ENCODE measurements around the gene NSFL1C.
"Not testable (repeated sequence)": the region's sequence is repeated elsewhere in the genome, so short reads cannot be mapped to it uniquely, and the experiment has no call there.

NSFL1C gene

GRCh38 chr20:1500496-1500895 is 33.8 kb upstream of the NSFL1C start:
- Histone ChIP-seq H3K4me2 (no peak overlapping the region), H3K4me3 (IDR thresholded peaks at IDR 0.05; ENCODE audit: insufficient read depth, low read depth, low read length) (no peak overlapping the region), H3K27ac (no peak overlapping the region), H3K9ac (no peak overlapping the region), H3K27me3 (ENCODE audit: insufficient read depth, low read depth) (no peaks in the 10 kb centered on the region), H3K4me1 (ENCODE audit: low read depth, poor library complexity, severe bottlenecking) (peaks cover 4% of the 10 kb centered on the region), H4K20me1 (ENCODE audit: insufficient read depth) (no peaks in the 10 kb centered on the region), H2AFZ (ENCODE audit: low read depth) (no peak overlapping the region), H3K36me3 (ENCODE audit: insufficient read depth) (no peaks in the 10 kb centered on the region), H3K79me2 (ENCODE audit: insufficient read depth, low read depth) (no peaks in the 10 kb centered on the region)
- TF ChIP-seq CTCF (conservative IDR thresholded peaks at IDR 0.05; ENCODE audit: low read depth, low read length), result no peak

- Histone ChIP-seq H3K4me1 (ENCODE audit: low read depth, poor library complexity, severe bottlenecking) (peaks cover 4% of the 10 kb centered on the region), H3K4me2 (no peak overlapping the region), H3K79me2 (ENCODE audit: insufficient read depth, low read depth) (no peaks in the 10 kb centered on the region), H2AFZ (ENCODE audit: low read depth) (no peak overlapping the region), H4K20me1 (ENCODE audit: insufficient read depth) (no peaks in the 10 kb centered on the region), H3K4me3 (IDR thresholded peaks at IDR 0.05; ENCODE audit: insufficient read depth, low read depth, low read length) (no peak overlapping the region), H3K36me3 (ENCODE audit: insufficient read depth) (no peaks in the 10 kb centered on the region), H3K27ac (no peak overlapping the region), H3K9ac (no peak overlapping the region), H3K27me3 (ENCODE audit: insufficient read depth, low read depth) (no peaks in the 10 kb centered on the region)
- no peak for TF ChIP-seq CTCF (conservative IDR thresholded peaks at IDR 0.05; ENCODE audit: low read depth, low read length)
These were observed 33.1 kb upstream of the NSFL1C start for GRCh38 chr20:1499528-1500420.

GRCh38 chr20:1497371-1497770 is 30.7 kb upstream of the NSFL1C start:
- not testable (repeated sequence) for H3K4me2 ChIP-seq; H3K4me1 ChIP-seq (ENCODE audit: low read depth, poor library complexity, severe bottlenecking); H4K20me1 ChIP-seq (ENCODE audit: insufficient read depth); H3K4me3 ChIP-seq (IDR thresholded peaks at IDR 0.05; ENCODE audit: insufficient read depth, low read depth, low read length); H3K27ac ChIP-seq; H3K79me2 ChIP-seq (ENCODE audit: insufficient read depth, low read depth); H2AFZ ChIP-seq (ENCODE audit: low read depth); H3K27me3 ChIP-seq (ENCODE audit: insufficient read depth, low read depth); H3K36me3 ChIP-seq (ENCODE audit: insufficient read depth); H3K9ac ChIP-seq

- no peaks in the 10 kb centered on the region for H4K20me1 ChIP-seq (ENCODE audit: insufficient read depth)
- H3K27me3 ChIP-seq (ENCODE audit: insufficient read depth, low read depth), result no peaks in the 10 kb centered on the region
- no peak overlapping the region for H3K27ac ChIP-seq
- TF ChIP-seq CTCF (conservative IDR thresholded peaks at IDR 0.05; ENCODE audit: low read depth, low read length), result no peak
- H3K79me2 ChIP-seq (ENCODE audit: insufficient read depth, low read depth), result no peaks in the 10 kb centered on the region
- H3K36me3 ChIP-seq (ENCODE audit: insufficient read depth), result no peaks in the 10 kb centered on the region
- no peaks in the 10 kb centered on the region for H3K4me1 ChIP-seq (ENCODE audit: low read depth, poor library complexity, severe bottlenecking)
- H3K4me3 ChIP-seq (IDR thresholded peaks at IDR 0.05; ENCODE audit: insufficient read depth, low read depth, low read length), result no peak overlapping the region
- no peak overlapping the region for H3K9ac ChIP-seq
- H3K4me2 ChIP-seq, result no peak overlapping the region
- H2AFZ ChIP-seq (ENCODE audit: low read depth), result no peak overlapping the region
These were observed 30.3 kb upstream of the NSFL1C start for GRCh38 chr20:1496930-1497329.

GRCh38 chr20:1494436-1494835 is 27.8 kb upstream of the NSFL1C start:
- no peak overlapping the region for H3K9ac ChIP-seq
- H3K4me3 ChIP-seq (IDR thresholded peaks at IDR 0.05; ENCODE audit: insufficient read depth, low read depth, low read length), result no peak overlapping the region
- H4K20me1 ChIP-seq (ENCODE audit: insufficient read depth), result no peaks in the 10 kb centered on the region
- no peaks in the 10 kb centered on the region for H3K4me1 ChIP-seq (ENCODE audit: low read depth, poor library complexity, severe bottlenecking)
- no peak for TF ChIP-seq CTCF (conservative IDR thresholded peaks at IDR 0.05; ENCODE audit: low read depth, low read length)
- no peak overlapping the region for H3K4me2 ChIP-seq
- no peaks in the 10 kb centered on the region for H3K36me3 ChIP-seq (ENCODE audit: insufficient read depth)
- H3K79me2 ChIP-seq (ENCODE audit: insufficient read depth, low read depth), result no peaks in the 10 kb centered on the region
- H2AFZ ChIP-seq (ENCODE audit: low read depth), result no peak overlapping the region
- no peak overlapping the region for H3K27ac ChIP-seq
- no peaks in the 10 kb centered on the region for H3K27me3 ChIP-seq (ENCODE audit: insufficient read depth, low read depth)
